ENCODE measurements around the gene TMEM236. TPM values are rescaled to one million over a fixed set of nuclear protein-coding genes. Genes with fewer than 3 reads are reported as not detected.

The TMEM236 gene
- total RNA-seq, 1 experiment from 2014 or later = 0.04 TPM

DNA sequence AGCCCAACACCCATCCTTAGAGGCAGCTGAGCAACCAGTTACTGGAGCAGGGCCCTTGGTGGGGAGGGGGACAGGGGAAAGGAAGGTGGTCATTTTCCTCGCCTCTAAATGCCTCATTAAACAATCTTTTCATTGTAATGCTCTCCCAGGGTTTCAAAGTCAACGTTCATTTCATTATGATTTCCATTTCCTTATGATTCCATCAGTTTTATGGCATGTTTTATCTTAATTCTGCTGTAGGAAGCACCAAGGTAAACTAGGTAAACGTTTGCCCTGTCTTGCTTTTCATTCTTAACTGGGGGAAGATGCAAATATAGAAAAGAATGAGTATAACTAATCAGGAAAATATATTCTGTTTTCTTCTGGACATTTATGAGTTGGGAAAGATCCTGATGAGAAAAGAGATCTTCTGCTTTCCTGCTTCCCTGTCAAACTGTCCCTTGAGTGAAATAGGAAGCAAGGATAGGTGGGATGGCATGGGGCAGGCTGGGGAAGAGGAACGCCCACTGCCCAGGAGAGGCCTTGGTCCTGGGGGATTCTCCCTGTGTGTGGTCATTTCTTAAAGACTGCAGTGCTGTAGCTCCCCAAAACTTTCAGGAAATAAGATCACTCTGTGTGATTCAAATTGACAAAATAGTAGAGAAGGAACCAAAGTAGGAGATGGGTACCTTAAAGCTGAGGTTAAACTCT lies 20.5 kb upstream of the TMEM236 start:
- CTCF ChIA-PET = no interaction called here
- no TSS peak for BruUV-seq (replicated peaks)
- H3F3A ChIP-seq (ENCODE audit: low read length, unreplicated experiment) = no peaks in the 10 kb centered on the region
- H3K36me3 ChIP-seq (ENCODE audit: low read depth, low read length) = no peaks in the 10 kb centered on the region
- DNase-seq = no peak
- no peak overlapping the region for H3K9ac ChIP-seq (ENCODE audit: low read length)
- POLR2A ChIA-PET (ENCODE audit: unreplicated experiment) = no interaction called here
- no peaks in the 10 kb centered on the region for H4K20me1 ChIP-seq (ENCODE audit: low read length)
- TF ChIP-seq CTCF (conservative IDR thresholded peaks at IDR 0.05; ENCODE audit: low read depth, low read length) (no peak), EZH2 (IDR thresholded peaks at IDR 0.05; ENCODE audit: low read length, unreplicated experiment) (no peak), EZH2phosphoT487 (IDR thresholded peaks at IDR 0.05; ENCODE audit: borderline replicate concordance, low read length) (no peak)
- H3K79me2 ChIP-seq (ENCODE audit: low read length) = no peaks in the 10 kb centered on the region
- no peak overlapping the region for H3K4me2 ChIP-seq (ENCODE audit: low read length)
- no peak overlapping the region for H3K4me3 ChIP-seq (ENCODE audit: low read length)
- no peaks in the 10 kb centered on the region for H3K4me1 ChIP-seq (ENCODE audit: insufficient read depth, low read length)
- H3K9me2 ChIP-seq (replicated peaks; ENCODE audit: low read length) = no peaks in the 10 kb centered on the region
- H3K27ac ChIP-seq (ENCODE audit: low read length) = no peak overlapping the region
- ATAC-seq = no peak
- no peak overlapping the region for H2AFZ ChIP-seq (ENCODE audit: low read length)
- no peaks in the 10 kb centered on the region for H3K9me3 ChIP-seq (ENCODE audit: low read length)
- H3K27me3 ChIP-seq (ENCODE audit: low read length) = no peaks in the 10 kb centered on the region
- intact Hi-C loops (cut with micrococcal nuclease) = no loop called here

DNA sequence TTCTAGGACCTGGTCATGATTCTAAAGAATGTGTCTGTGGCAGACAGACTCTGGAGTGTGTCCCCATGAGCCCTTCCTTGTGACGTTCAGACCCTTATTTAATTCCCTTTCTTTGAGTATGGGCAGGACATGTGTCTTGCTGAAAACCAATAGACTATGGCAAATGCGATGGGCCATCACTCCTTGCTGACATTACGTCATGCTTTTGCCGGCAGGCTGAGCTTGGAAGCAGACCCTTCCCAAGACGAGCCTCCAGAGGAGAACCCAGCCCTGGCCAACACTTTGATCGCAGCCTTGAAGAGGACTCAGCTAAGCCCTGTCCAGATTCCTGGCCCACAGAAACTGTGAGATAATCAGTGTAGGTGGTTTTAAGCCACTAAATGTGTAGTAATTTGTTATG lies 18.4 kb upstream of the TMEM236 start:
- ATAC-seq = no peak
- intact Hi-C loops (cut with micrococcal nuclease) = no loop called here
- no peaks in the 10 kb centered on the region; the same call in 1 of the 2 replicates for H3K36me3 ChIP-seq (ENCODE audit: low read depth, low read length)
- no TSS peak for BruUV-seq (replicated peaks)
- no peak for DNase-seq
- ChIA-PET CTCF (interaction anchor here (0.6 kb wide), 1 partner anchor 123 kb away, joined by 3 read pairs; no protein-coding TSS in a partner anchor), POLR2A (ENCODE audit: unreplicated experiment) (no interaction called here)
- no peak overlapping the region for H3K27ac ChIP-seq (ENCODE audit: low read length)
- no peaks in the 10 kb centered on the region for H3K9me2 ChIP-seq (replicated peaks; ENCODE audit: low read length)
- H4K20me1 ChIP-seq (ENCODE audit: low read length) = no peaks in the 10 kb centered on the region
- H3K4me1 ChIP-seq (ENCODE audit: insufficient read depth, low read length) = no peaks in the 10 kb centered on the region
- H2AFZ ChIP-seq (ENCODE audit: low read length) = no peak overlapping the region
- H3K79me2 ChIP-seq (ENCODE audit: low read length) = no peaks in the 10 kb centered on the region
- no peak overlapping the region for H3K4me3 ChIP-seq (ENCODE audit: low read length)
- no peak overlapping the region for H3K9ac ChIP-seq (ENCODE audit: low read length)
- no peaks in the 10 kb centered on the region for H3F3A ChIP-seq (ENCODE audit: low read length, unreplicated experiment)
- no peak overlapping the region for H3K4me2 ChIP-seq (ENCODE audit: low read length)
- H3K27me3 ChIP-seq (ENCODE audit: low read length) = no peaks in the 10 kb centered on the region
- H3K9me3 ChIP-seq (ENCODE audit: low read length) = no peaks in the 10 kb centered on the region
- TF ChIP-seq EZH2 (IDR thresholded peaks at IDR 0.05; ENCODE audit: low read length, unreplicated experiment) = no peak
- TF ChIP-seq CTCF (conservative IDR thresholded peaks at IDR 0.05; ENCODE audit: low read depth, low read length) = no peak
- TF ChIP-seq EZH2phosphoT487 (IDR thresholded peaks at IDR 0.05; ENCODE audit: borderline replicate concordance, low read length) = no peak

DNA sequence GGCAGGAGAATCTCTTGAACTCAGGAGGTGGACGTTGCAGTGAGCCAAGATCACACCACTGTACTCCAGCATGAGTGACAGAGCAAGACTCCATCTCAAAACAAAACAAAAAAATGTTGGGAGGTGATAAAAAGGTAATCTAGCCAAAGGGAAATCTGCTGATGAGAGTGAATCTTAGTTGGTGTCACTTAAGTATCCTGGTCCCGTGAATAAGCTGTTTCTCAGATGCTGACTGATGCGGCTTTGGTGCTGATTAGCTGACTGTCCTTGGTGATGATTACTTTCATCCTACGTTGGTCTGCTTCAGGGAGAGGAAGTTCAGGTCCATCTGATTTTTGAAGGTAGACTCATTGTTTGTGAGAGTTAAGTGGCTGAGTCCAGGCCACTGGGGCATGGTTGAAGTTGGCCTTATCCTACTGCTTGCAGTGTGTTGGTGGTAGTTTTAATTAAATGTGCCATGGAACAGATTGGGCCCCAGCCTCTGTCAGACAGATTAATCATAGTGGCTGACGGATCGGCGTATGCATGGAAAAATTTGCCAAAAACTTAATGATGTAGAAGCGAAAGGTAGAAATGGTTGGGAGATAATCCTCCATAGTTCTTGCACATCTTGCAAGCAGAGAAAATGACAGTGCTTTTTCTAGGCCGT lies 17.4 kb upstream of the TMEM236 start:
- H3K4me2 ChIP-seq (ENCODE audit: low read length) = no peak overlapping the region
- no peaks in the 10 kb centered on the region for H3K9me3 ChIP-seq (ENCODE audit: low read length)
- intact Hi-C loops (cut with micrococcal nuclease) = loop anchor here (5.0 kb wide), 1 partner anchor 113 kb away; no protein-coding TSS in a partner anchor
- no peaks in the 10 kb centered on the region for H3K4me1 ChIP-seq (ENCODE audit: insufficient read depth, low read length)
- no peak for TF ChIP-seq EZH2phosphoT487 (IDR thresholded peaks at IDR 0.05; ENCODE audit: borderline replicate concordance, low read length)
- no peak for TF ChIP-seq EZH2 (IDR thresholded peaks at IDR 0.05; ENCODE audit: low read length, unreplicated experiment)
- no peak for TF ChIP-seq CTCF (conservative IDR thresholded peaks at IDR 0.05; ENCODE audit: low read depth, low read length)
- no TSS peak for BruUV-seq (replicated peaks)
- H3K36me3 ChIP-seq (ENCODE audit: low read depth, low read length) = no peaks in the 10 kb centered on the region; the same call in 1 of the 2 replicates
- POLR2A ChIA-PET (ENCODE audit: unreplicated experiment) = no interaction called here
- no peak overlapping the region for H3K27ac ChIP-seq (ENCODE audit: low read length)
- H3K79me2 ChIP-seq (ENCODE audit: low read length) = no peaks in the 10 kb centered on the region
- no peak overlapping the region for H3K4me3 ChIP-seq (ENCODE audit: low read length)
- no peaks in the 10 kb centered on the region for H3K9me2 ChIP-seq (replicated peaks; ENCODE audit: low read length)
- H3K9ac ChIP-seq (ENCODE audit: low read length) = no peak overlapping the region
- no peaks in the 10 kb centered on the region for H3K27me3 ChIP-seq (ENCODE audit: low read length)
- no peaks in the 10 kb centered on the region for H3F3A ChIP-seq (ENCODE audit: low read length, unreplicated experiment)
- CTCF ChIA-PET = no interaction called here
- H2AFZ ChIP-seq (ENCODE audit: low read length) = no peak overlapping the region
- no peak for ATAC-seq
- H4K20me1 ChIP-seq (ENCODE audit: low read length) = no peaks in the 10 kb centered on the region
- no peak for DNase-seq
